HG03432 (cell line): ENCODE results near the gene TMEM229B.
"Not testable (repeated sequence)": the region's sequence is repeated elsewhere in the genome, so short reads cannot be mapped to it uniquely, and the experiment has no call there.

Experiments
- ATAC-seq: cut with Tn5 transposase; IDR thresholded peaks from one replicate; pipeline ENCODE4 v1.9.1; 2021; ENCODE audit warnings: mild to moderate bottlenecking, moderate library complexity; ENCODE audit not compliant: unreplicated experiment

TMEM229B gene

GRCh38 chr14:67459336-67459735 lies 29.2 kb downstream of the TMEM229B start:
- ATAC-seq = no peak

- no peak for ATAC-seq
Observed at GRCh38 chr14:67457782-67458181, 30.7 kb downstream of the TMEM229B start.

- no peak for ATAC-seq
Observed at GRCh38 chr14:67456732-67457131, 31.8 kb downstream of the TMEM229B start.

DNA sequence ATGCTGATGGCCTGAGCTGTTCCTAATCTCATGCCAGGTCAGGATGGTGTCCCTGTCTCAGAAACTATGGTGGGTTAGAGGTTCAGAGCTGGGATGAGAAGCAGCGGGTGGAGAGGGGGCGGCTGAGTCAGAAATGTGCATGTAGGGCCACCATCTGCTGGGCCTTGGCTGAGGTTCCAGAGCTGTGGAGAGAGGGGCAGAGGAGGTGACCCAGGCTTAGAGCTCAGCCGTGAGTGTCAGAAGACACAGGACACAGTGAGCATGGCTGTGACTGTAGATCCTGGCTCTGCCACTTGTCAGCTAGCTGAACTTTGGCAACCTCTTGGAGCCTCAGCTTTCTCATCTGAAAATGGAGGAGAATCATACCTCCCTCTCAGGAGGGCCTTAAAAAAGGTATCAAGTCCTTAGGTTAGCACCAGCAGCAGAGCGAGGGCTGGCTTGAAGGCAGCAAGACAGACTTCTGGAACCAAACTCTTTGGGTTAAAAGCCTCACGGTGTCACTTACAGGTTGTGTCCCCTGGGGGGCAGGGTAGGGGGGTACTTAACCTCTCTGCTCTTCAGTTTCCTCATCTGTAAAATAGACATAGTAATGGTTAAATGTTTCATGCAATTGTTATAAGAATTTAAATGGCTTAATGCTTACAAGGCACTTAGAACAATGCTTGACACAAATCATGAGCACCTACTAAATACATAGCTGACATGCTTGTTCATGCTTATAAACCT lies 34.8 kb downstream of the TMEM229B start:
- ATAC-seq = no peak

GRCh38 chr14:67451667-67452066 lies 36.9 kb downstream of the TMEM229B start:
- ATAC-seq = not testable (repeated sequence)

DNA sequence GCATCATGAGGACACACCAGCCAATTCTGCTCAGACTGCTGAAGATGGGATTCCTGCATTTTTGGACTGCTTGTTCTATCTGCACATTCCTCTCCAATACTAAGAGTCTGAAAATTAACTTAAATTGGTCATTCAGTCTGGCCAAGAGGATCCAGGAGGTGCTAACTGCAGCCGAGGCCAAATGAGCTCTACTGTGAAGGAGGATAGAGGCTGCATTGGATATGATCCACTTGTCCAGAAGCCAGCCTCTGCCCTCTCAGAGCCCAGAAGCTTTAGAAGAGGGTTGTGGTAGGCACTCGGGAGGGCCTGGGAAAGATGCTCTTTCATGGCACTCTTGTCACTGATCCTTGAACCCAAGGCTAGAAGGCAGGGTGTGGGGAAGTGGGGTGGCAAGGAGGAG lies 39.4 kb downstream of the TMEM229B start:
- no peak for ATAC-seq

DNA sequence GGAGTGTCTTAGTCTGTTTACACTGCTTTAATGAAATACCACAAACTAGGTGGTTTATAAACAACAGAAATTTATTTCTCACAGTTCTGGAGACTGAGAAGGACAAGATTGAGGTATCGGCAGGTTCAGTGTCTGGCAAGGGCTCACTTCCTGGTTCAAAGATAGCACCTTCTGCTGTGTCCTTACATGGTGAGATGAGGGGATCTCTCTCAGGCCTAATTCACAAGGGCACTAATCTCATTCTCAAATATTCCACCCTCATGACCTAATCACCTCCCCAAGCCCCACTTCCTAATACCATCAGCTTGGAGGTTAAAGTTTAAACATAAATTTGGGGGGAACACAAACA lies 41.5 kb downstream of the TMEM229B start:
- no peak for ATAC-seq

DNA sequence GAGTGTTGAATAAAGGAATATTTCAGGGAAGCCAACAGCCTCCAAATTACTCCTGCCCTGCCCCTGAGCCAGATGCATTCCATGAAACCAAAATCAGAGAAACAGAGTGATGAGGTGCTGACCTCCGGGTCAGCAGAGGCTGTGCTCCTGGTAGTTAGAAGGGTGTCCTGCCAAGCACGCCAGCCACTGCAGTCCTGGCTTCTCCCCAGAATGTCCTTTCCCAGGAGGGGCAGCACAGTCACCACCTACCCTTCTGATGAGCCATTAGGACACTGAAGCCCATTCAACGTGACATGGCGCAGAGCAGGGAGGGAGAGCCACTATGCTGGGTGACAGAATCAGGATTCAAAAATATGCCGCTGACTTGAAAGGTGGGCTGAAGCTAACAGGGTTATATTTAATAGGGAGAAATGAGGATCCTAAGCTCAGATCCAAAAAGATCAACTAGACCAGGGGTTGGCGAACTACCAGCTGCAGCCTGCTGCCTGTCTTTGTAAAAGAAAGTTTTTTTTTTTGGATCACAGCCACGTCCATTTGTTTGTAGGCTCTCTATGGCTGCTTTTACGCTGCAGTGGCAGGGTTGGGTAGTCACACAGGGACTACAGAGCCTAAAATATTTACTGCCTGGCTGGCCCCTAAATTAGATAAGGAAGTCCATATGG lies 42.0 kb downstream of the TMEM229B start:
- ATAC-seq = no peak

DNA sequence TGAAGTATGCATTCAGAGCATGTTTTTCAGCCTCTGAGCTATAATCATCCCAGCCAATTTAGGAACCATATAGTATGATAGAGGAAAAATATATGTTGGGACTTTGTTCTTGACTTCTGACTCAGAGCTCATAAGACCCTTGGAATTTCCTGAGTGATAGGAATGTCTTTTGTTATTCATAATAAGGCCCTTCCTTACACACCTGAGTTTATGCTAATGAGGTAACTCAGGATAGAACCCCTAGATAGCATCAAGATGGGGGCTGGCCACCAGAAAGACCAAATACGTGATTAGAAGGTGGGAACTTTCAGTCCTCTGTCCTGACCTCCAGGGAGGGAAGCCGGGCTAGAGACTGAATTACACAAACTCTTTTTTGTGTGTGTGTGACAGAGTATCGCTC lies 44.1 kb downstream of the TMEM229B start:
- no peak for ATAC-seq

GRCh38 chr14:67442139-67442906 lies 46.2 kb downstream of the TMEM229B start:
- ATAC-seq = no peak

DNA sequence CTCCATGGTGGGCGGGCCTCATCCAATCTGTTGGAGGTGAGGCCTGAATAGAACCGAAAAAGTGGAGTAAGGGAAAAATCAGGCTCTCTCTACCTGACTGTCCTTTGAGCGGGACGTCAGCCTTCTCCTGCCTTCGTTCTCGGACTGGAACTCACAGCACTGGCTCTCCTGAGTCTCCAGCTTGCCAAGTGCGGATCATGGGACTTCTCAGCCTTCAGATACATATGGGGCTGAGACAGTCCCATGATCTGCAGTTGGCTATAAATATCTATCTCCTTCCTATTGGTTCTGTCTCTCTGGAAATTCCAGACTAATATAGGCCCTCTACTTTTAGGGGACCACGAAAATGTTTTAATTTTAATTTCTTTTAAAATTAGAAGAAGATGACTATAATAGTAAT lies 46.8 kb downstream of the TMEM229B start:
- no peak for ATAC-seq

DNA sequence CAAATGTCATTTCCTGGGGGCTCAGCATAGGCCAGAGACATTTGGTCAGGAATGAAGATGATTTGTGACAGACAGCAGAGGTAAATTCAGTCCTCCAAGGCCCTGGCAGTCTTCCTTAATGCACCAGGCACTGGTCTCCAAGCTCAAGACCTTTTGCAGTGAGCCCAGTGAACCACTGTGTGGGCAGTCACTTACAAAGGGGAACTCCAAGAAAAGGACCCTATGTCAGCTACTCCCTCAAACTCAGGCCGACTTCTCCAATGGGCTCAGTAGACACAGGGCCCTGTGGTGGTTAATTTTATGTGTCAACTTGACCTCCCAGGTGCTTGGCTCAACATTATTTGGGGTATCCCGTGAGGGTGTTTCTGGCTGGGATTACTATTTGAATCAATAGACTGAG lies 47.3 kb downstream of the TMEM229B start:
- ATAC-seq = no peak

- ATAC-seq = no peak
Observed at GRCh38 chr14:67440513-67440912, 48.0 kb downstream of the TMEM229B start.

- ATAC-seq = no peak
Observed at GRCh38 chr14:67438969-67439368, 49.6 kb downstream of the TMEM229B start.

DNA sequence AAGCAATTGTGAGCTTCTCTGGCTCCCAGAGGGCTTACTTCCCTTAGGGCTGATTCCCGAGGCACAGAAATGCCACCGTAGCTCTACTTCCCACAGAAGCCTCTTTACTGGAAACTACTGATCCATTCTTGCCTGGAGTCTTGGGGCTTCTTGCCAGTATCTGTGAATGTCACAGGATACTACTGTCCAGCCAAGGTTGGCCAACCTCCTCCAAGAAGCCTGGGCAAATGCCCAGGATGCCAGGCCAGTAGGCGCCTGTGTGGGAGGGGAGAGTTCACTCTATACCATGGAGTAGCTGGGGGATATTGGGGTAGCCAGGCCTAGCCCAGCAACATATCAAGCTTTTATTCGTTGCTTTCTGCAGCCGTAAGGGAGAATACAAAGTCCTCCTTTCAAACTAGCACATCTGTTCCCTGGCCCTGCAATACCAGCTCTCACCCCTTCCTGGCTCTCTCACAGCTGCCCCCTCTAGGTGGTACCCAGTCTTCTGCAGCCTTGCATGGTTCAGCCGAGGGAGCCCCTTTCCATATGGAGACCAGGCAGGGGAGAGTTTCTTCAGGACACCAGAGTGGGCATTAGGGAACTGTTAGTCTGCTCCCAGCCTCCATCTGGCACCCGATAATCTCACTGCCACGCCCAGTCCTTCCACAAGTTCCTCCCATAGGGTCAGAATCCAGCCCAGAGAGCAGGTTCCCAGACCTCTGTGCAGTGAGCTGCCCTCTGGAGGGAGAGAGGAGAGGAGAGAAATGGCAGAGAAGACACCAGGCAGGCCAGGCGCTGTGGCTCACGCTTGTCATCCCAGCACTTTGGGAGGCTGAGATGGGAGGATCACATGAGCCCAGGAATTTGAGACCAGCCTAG lies 52.3 kb downstream of the TMEM229B start:
- ATAC-seq = no peak

DNA sequence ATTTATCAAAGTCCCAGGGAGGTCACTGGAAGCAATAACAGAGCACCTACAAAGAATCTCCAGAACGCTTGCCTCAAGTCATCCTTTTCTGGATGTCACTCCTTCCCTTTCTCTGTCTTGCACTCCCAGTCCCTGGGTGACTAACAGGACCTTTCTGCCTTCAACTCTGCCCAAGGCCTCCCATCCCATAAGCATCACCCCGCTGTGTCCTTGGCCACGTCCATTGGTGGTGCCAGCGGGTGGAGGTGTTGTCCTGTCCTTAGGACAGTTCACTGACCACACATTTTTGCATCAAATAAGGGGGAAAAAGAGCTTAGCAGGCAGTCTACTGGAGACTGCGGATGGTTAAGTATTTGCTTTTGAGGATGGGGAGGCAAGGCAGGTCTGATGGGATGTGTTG lies 52.9 kb downstream of the TMEM229B start:
- ATAC-seq = no peak

- no peak for ATAC-seq
Observed at GRCh38 chr14:67432050-67432564, 56.4 kb downstream of the TMEM229B start.

- no peak for ATAC-seq
Observed at GRCh38 chr14:67429510-67430205, 58.9 kb downstream of the TMEM229B start.

DNA sequence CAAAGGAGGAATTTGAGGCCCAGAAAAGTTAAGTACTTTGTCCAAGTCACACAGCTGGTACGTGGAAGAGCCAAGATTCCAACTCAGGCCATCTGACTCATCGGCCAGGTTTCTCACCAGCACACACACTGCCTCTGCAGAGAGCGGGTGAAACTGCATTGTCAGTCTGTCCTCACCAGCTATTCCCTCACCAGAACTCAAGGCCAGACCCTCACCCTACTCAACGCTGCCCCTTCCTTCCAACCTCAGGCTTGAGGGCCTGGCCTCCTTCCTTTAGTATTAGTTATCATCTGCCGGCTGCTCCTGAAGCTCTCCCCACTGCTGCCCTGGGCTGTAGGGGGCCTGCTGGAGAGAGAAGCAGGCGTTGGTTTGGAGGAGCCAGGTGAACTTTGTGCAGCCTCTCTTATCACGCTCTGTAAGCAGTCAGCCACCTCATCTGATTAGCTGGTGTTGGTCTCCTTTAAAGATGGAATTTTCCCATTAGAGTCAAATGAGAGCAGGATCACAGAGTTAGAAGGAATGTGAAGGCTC lies 60.0 kb downstream of the TMEM229B start:
- no peak for ATAC-seq
